Erythroblast (primary cell): ENCODE results near the gene NPC1L1.

Source experiments
- GATA1 ChIP-seq: IDR thresholded peaks from 2 replicates; pipeline ENCODE4 v1.6.1; 2011; ENCODE audit warnings: low read depth, mild to moderate bottlenecking, control low read depth, low read length, moderate library complexity
- POLR2A ChIP-seq: IDR thresholded peaks from 2 replicates; pipeline ENCODE4 v1.6.1; 2011; ENCODE audit warnings: mild to moderate bottlenecking, low read length

DNA sequence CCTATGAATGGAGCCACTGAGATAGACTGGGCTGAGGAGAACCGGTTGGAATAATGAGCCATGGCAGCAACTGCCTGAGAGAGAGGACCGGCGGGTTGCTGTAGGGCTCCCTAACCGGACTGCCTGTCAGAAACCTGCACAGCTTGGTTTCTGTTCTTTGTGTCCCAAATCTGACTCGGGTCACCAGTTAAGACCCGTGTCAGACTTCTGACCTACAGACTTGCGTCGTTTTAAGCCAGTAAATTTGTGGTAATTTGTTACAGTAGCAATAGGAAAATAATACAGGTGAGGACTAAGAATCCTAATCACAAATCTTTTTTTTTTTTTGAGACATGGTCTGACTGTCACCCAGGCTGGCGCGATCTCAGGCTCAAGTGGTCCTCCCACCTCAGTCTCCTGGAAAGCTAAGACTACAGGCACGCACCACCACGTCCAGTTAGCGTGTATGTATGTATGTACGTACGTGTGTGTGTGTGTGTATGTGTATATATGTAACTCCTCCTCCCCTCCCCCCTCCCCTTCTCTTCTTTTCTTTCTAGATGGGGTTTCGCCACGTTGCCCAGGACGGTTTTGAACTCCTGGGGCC, 33.2 kb upstream of the NPC1L1 start:
- TF ChIP-seq POLR2A (no peak), GATA1 (no peak)
